OCI-LY1 (cell line): ENCODE data around the gene GABRB3.

Experiments
- CTCF ChIP-seq: fragments of 200-600 bp; sonication (generic), shearing (Covaris generic); IDR thresholded peaks from 2 replicates; pipeline ENCODE4 v1.5.1; 2017; ENCODE audit warnings: mild to moderate bottlenecking, antibody characterized with exemption, low read length, moderate library complexity, mixed read lengths
- EZH2 ChIP-seq: fragments of 200-600 bp; sonication (generic), shearing (Covaris generic); IDR thresholded peaks from 2 replicates; pipeline ENCODE4 v1.8.0; 2017; ENCODE audit warnings: borderline replicate concordance, mixed run types, mild to moderate bottlenecking, antibody characterized with exemption, low read length, moderate library complexity, mixed read lengths

GRCh38 chr15:26736502-26737248 is 36.2 kb downstream of the GABRB3 start:
- TF ChIP-seq CTCF (no peak), EZH2 (no peak)
